AG08395 (cell line): Measurements from ENCODE around the gene MED13L.

Experiments used
- DNase-seq: peaks from one replicate; pipeline ENCODE4 v3.0.0; 2012; ENCODE audit warnings: mixed read lengths, low spot score

The MED13L gene

DNA sequence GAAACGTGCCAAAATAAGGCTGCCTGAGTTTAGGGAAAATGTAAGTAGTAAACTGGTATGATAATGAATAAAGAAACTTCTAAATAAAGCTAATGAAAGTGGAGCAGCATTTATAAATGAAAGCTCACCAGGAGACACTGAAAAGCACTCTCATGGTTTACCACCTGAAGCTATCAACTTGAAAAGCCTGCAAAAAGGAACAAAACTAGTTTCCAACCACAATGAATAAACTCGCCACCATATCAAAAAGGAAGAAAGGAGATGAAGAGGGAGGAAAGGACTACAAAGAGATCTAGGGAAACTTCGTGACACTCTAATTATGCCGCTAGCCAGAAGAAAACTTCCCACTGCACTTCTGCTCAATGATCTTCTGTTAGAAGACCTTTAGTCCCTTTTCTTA, 66.7 kb downstream of the MED13L start:
- DNase-seq = no peak

GRCh38 chr12:116210131-116210530, 67.4 kb downstream of the MED13L start:
- no peak for DNase-seq

GRCh38 chr12:116209503-116209902, 68.0 kb downstream of the MED13L start:
- DNase-seq = no peak

DNA sequence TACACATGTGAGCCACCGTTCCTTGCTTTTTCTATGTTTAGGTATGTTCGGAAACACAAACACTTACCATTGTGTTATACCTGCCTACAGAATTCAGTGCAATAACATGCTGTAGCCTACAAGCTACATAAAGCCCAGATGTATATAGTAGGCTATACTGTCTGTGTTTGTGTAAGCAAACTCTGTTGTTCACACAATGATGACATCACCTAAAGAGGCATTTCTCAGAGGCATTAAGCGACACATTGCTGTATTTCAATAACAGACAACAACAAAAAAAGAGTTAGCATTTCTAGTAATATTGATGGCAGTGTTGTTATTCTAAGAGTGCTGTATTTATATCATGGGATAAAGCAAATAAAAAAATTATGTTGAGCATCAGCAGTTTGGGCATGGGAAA, 70.2 kb downstream of the MED13L start:
- no peak for DNase-seq

- DNase-seq = no peak
Measured at GRCh38 chr12:116206828-116207227, 70.7 kb downstream of the MED13L start.

DNA sequence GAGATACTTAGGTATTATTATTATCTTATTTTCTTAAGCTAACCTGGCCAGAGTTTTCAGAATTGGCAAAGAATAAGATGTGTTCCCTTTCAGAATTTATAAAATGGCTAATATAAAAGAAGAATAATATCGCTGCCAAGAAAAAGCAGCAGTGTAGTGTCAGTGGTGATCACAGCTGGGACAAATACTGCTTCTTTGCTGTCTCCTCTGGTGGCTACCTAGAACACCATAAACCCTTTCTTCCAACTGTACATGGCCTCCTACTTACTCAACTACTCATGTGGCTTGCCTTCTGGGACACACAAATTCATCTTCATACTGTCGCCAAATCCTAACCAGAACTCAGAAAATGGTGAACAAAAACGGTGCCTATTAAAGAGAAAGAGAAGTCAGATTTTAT, 72.7 kb downstream of the MED13L start:
- DNase-seq = no peak

GRCh38 chr12:116204169-116204568, 73.3 kb downstream of the MED13L start:
- DNase-seq = no peak

GRCh38 chr12:116202940-116203339, 74.6 kb downstream of the MED13L start:
- DNase-seq = peak; percentile 17

GRCh38 chr12:116202433-116202832, 75.1 kb downstream of the MED13L start:
- DNase-seq = no peak

DNA sequence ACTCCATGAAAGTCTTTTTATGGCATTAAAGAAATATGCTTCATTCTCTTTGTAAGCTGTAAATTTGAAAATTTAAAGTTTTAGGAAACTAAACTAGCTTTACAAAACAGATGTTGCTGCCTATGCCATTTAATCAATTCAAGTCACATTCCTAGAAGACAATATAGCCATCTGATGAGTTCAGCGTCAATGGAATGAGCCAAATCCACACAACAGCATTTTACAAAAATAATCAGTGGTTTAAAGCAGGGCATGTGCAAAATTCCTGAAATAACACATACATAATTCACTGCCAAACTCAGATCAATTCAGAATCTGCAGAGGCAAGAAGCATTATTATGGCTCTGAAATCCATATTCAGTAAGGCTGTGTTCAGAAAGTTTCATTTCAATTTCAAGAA, 75.6 kb downstream of the MED13L start:
- DNase-seq = peak; percentile 13

- DNase-seq = no peak
Measured at GRCh38 chr12:116201359-116201758, 76.1 kb downstream of the MED13L start.

GRCh38 chr12:116200812-116201211, 76.7 kb downstream of the MED13L start:
- peak; percentile 20 for DNase-seq

DNA sequence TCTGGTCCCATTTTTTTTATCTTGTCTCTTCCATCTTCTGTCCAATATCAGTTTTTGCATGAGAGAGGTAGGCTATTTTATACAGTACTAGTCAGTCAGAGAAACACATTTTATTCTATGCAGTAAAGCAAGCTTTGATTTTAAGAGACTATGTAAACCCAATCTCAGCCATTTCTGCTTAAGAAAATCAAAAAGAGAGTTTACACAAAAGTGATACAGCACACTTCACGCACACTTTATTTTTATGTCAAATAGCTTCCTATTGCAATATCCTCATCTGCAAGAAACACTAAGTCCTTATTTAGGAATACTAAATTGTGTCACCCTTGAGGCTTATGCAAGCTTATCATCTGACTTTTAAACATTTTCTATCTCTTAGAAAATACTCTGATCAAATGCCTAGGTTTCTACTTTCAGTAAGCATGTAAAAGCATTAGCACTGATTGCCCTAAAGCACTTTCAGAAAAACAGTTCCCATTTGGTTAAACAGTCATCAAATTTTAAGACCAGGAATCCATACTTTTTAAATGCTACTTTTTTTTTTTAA, 78.3 kb downstream of the MED13L start:
- DNase-seq = no peak

- DNase-seq = no peak
Measured at GRCh38 chr12:116196752-116197718, 80.5 kb downstream of the MED13L start.

DNA sequence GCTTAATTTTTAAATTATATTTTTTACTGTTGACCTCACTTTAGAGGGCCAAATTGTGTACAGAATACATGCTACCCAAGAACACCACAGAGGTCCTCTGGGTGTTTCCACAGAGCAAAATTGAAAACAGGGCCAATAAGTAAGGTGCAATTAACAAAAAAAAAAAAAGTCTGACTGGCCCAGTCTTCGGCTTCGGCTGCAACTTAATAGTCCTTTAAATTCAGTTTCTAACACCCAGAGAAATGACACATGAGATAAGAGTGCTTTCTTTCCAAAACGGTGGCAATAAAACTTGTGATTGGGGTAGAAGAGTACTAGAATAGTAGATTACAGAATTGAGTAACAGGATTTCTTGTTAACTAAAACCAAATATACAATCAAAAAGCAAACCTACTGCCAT, 81.3 kb downstream of the MED13L start:
- DNase-seq = no peak

GRCh38 chr12:116194935-116195431, 82.5 kb downstream of the MED13L start:
- no peak for DNase-seq

DNA sequence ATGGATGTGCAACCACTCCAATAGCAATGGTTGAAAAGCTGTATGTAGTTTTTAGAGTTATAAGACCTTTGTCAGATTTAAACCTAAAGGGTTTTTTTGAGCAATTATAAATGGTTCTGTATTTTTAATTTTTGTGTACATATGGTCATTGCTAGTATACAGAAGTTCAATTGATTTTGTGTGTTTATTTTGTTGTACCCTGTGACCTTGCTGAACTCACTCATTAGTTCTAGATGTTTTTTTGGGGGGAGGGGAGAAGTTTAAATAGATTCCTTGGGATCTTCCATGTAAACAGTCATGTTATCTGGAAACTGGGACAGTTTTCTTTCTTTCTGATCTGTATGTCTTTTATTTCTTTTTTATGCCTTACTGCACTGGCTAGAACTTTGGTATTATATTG, 87.8 kb downstream of the MED13L start:
- no peak for DNase-seq

- DNase-seq = no peak
Measured at GRCh38 chr12:116188581-116188980, 88.9 kb downstream of the MED13L start.

- DNase-seq = no peak
Measured at GRCh38 chr12:116187151-116187511, 90.4 kb downstream of the MED13L start.

GRCh38 chr12:116186482-116187150, 90.9 kb downstream of the MED13L start:
- DNase-seq = no peak

DNA sequence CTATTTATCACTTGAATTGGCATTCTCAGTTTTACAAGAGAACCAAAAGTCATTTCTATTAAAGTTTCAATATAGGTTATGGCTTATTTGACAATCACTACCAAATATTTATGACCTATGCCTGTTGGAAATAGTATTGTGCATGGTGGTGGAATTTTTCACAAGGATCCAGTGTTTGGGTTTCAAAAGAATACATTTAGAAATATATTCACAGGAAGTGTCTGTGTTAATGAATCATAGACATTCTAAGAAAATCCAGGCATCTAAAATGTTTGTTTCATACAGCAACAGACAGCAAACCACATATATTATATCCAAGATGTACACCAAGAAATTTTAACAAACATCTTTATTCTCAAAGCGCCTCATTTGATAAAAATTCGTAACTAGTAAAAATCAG, 92.7 kb downstream of the MED13L start:
- no peak for DNase-seq

GRCh38 chr12:116183741-116184141, 93.8 kb downstream of the MED13L start:
- no peak for DNase-seq
